Neural crest cell (in vitro differentiated cells): ENCODE measurements around the gene CIAO1. TPM values are rescaled to one million over a fixed set of nuclear protein-coding genes. Genes with fewer than 3 reads are reported as not detected.

ENCODE experiments used
- DNase-seq: peaks from one replicate; pipeline ENCODE4 v3.0.0; 2021; ENCODE audit warnings: low read depth, mixed read lengths, low spot score
- H3K27ac Mint-ChIP-seq: one replicate; pipeline ENCODE4 v1.8.0; 2021; ENCODE audit warnings: mild to moderate bottlenecking, mixed read lengths; ENCODE audit not compliant: unreplicated experiment
- H3K27me3 Mint-ChIP-seq: 2 replicates; pipeline ENCODE4 v1.8.0; 2021; ENCODE audit warnings: low read depth, mild to moderate bottlenecking, mixed read lengths
- H3K36me3 Mint-ChIP-seq: 2 replicates; pipeline ENCODE4 v1.8.0; 2021; ENCODE audit warnings: low read depth, mild to moderate bottlenecking, mixed read lengths
- H3K4me1 Mint-ChIP-seq: 2 replicates; pipeline ENCODE4 v1.8.0; 2021; ENCODE audit warnings: mixed read lengths
- H3K4me3 Mint-ChIP-seq: one replicate; pipeline ENCODE4 v1.8.0; 2021; ENCODE audit warnings: mild to moderate bottlenecking, mixed read lengths
- H3K9me3 Mint-ChIP-seq: 2 replicates; pipeline ENCODE4 v1.8.0; 2021; ENCODE audit warnings: mixed read lengths
- CTCF ChIP-seq: fragments of 200-600 bp; sonication (generic); conservative IDR thresholded peaks from 2 replicates; pipeline ENCODE4 v1.5.0; 2021; ENCODE audit warnings: antibody characterized with exemption, mild to moderate bottlenecking
- total RNA-seq: library from RNA; stranded (reverse); gene quantifications from 2 replicates; pipeline ENCODE4 v1.2.1, GENCODE V29; 2021

CIAO1 gene
- total RNA-seq, 1 donor from 2014 or later: 89.8 TPM

DNA sequence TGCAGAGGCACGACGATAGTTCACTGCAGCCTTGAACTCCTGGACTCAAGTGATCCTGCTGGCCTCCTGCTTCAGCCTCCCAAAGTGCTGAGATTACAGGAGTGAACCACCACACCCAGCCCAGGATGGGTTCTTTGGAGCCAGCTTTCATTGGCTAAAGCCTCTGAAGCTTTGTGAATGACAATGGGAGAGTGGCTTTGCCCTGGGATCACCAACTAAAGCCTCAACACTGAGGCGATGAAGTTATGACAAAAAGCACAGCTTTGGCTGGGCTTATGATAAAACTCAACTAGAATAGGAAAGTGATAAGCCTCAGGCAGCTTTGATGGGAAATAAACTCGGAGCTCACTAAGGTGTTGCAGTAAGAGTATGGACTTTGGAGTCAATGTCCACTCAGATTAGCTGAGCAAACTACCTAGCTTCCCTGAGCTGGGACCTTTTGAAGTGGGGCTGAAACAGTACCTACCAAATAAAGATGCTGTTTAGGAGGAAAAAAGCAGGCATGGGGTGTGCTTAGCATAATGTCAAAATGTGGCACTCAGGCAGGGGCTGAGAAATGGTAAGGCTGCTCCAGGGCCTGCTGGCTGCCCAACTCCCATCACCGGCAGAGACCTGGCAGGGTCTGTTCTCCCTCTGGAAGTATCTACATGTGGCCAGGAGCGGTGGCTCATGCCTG, 4.6 kb upstream of the CIAO1 start:
- no peak for TF ChIP-seq CTCF
- no peak for DNase-seq
- H3K4me3 Mint-ChIP-seq: no peak overlapping the region
- no peak overlapping the region for H3K27ac Mint-ChIP-seq
- H3K27me3 Mint-ChIP-seq: no peaks in the 10 kb centered on the region
- H3K4me1 Mint-ChIP-seq: peaks cover 26% of the 10 kb centered on the region
- H3K36me3 Mint-ChIP-seq: no peaks in the 10 kb centered on the region
- no peaks in the 10 kb centered on the region for H3K9me3 Mint-ChIP-seq

DNA sequence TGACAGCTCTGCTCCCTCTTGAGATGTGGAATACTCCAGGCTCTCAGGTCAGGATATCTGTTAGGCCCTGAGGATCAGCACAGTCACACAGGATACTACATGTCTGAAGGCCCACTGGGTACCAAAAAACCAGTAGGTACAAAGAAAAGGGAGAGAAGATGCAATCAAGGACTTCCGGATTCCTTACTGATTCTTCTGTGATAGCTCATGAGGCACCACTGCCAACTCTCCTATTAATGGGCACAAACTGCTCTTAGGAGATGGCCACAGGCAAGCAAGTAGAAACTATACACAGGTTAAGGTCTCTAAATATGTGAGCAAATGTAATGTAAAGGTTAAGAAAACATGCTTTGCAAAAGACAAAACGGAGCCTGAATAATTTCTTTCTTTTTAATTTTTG, 3.7 kb upstream of the CIAO1 start:
- Mint-ChIP-seq H3K36me3 (no peaks in the 10 kb centered on the region), H3K4me3 (no peak overlapping the region), H3K4me1 (peaks cover 32% of the 10 kb centered on the region), H3K27me3 (no peaks in the 10 kb centered on the region), H3K27ac (no peak overlapping the region), H3K9me3 (no peaks in the 10 kb centered on the region)
- TF ChIP-seq CTCF: no peak
- no peak for DNase-seq

- no peak for TF ChIP-seq CTCF
- H3K4me3 Mint-ChIP-seq: peak overlapping the region; percentile 94
- peaks cover 32% of the 10 kb centered on the region for H3K4me1 Mint-ChIP-seq
- H3K27ac Mint-ChIP-seq: no peak overlapping the region
- peaks cover 7% of the 10 kb centered on the region for H3K36me3 Mint-ChIP-seq
- no peak for DNase-seq
- H3K9me3 Mint-ChIP-seq: no peaks in the 10 kb centered on the region
- H3K27me3 Mint-ChIP-seq: no peaks in the 10 kb centered on the region
Observed at GRCh38 chr2:96264086-96264485, 1.9 kb upstream of the CIAO1 start.

GRCh38 chr2:96264656-96265348, 1.2 kb upstream of the CIAO1 start:
- Mint-ChIP-seq H3K4me1 (peaks cover 32% of the 10 kb centered on the region), H3K36me3 (peaks cover 7% of the 10 kb centered on the region), H3K9me3 (no peaks in the 10 kb centered on the region), H3K27me3 (no peaks in the 10 kb centered on the region), H3K27ac (no peak overlapping the region), H3K4me3 (peak overlapping the region; percentile 94)
- peak; percentile 59 for TF ChIP-seq CTCF
- peak; percentile 28 for DNase-seq

GRCh38 chr2:96265349-96265839, 631 bp upstream of the CIAO1 start:
- Mint-ChIP-seq H3K4me1 (peaks cover 29% of the 10 kb centered on the region), H3K27me3 (no peaks in the 10 kb centered on the region), H3K4me3 (peak overlapping the region; percentile 95), H3K9me3 (no peaks in the 10 kb centered on the region), H3K27ac (no peak overlapping the region), H3K36me3 (peaks cover 7% of the 10 kb centered on the region)
- no peak for TF ChIP-seq CTCF
- DNase-seq: peak; percentile 42
